Mesenteric fat pad (tissue), 1 donor: ENCODE measurements around the gene ARAP2. TPM values are rescaled to one million over a fixed set of nuclear protein-coding genes. Genes with fewer than 3 reads are reported as not detected.

Source experiments
- DNase-seq: peaks from one replicate; pipeline ENCODE4 v3.0.0-alpha.2; 2020; ENCODE audit warnings: low spot score
- long read RNA-seq: library from polyadenylated mRNA; unstranded; transcript quantifications from one replicate; pipeline ENCODE4 v2.0.0, GENCODE V29; 2020
- total RNA-seq: library from RNA; stranded (reverse); fragmentation: NEBNext Ultra II Directional; extraction: Animal tissue kit (Norgen Biotek cat#: 25700); gene quantifications from one replicate; pipeline ENCODE4 v1.2.1, GENCODE V29; 2021
- donor health status: DM: yes; HTN: yes; CAD: no.

Gene ARAP2
- 13.5 TPM for total RNA-seq
- long read RNA-seq, partial matches to known transcripts, result 0 of 2 reads
- long read RNA-seq, other reads (novel, unspliced or antisense), result 2 of 2 reads

GRCh38 chr4:36244257-36245082 is at the start of gene ARAP2:
Gene ARAP2 (minus strand): TSS chr4:36244514. CDS start chr4:36229486, 15,028 bp downstream.
- DNase-seq, result peak; percentile 92

DNA sequence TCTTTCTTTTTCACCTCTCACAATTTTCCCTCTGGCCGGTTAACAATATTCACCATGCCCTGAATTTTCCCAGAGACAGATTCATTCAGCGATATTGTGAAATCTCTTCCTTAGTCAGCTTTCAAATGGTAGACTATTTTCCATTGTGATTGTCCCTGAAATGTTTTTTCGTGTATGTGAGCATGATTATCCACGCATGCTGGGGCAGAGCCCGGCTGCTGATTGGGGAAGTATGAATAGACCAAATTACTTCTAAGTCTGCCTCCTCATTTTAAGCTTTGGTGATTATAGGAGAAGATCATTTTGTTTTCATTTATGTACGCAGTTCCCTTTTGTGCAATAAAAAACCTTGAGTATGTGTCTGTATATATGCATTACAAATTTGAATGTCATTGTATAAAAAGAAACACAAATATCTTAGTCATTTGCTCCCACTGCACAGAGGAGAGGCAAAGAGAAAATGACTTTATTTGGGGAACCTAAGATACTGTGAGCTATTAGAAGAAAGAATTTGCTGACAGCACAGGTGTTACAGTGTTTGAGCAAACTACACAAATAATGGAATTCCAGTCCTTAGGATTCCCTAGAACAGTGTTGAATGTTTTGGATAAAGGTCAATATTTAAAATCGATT is 48.4 kb upstream of the ARAP2 start:
- DNase-seq, result no peak

GRCh38 chr4:36290641-36291040 is 46.3 kb upstream of the ARAP2 start:
- no peak for DNase-seq

- DNase-seq, result no peak
Measured at GRCh38 chr4:36288731-36289426, 44.6 kb upstream of the ARAP2 start.

GRCh38 chr4:36286481-36286871 is 42.2 kb upstream of the ARAP2 start:
- no peak for DNase-seq

GRCh38 chr4:36285784-36286480 is 41.6 kb upstream of the ARAP2 start:
- no peak for DNase-seq

- no peak for DNase-seq
Measured at GRCh38 chr4:36283912-36284465, 39.7 kb upstream of the ARAP2 start.

DNA sequence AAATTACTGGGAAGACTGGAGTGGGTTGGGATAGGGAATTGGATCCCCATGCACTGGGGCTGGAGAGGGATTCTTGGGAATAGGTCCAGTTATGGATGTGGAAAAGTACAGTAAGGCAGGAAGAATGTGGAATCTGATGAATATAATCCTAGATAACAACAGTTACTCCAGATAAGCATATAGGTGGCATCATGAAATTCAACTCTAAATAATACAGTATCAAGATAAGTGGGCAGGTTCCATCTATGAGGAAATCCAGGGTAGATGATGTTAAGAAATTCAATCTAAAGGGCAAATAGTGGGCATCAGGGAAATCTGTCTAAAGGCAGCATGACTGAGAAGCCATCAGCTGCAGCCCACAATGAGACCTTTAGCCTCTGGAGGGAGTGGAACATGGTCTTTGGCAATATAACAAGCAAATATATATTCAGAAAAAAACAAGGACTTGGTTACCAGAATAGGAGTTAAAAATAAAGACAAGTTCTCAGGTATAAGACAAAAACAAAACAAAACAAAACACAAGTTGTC is 38.3 kb upstream of the ARAP2 start:
- no peak for DNase-seq

DNA sequence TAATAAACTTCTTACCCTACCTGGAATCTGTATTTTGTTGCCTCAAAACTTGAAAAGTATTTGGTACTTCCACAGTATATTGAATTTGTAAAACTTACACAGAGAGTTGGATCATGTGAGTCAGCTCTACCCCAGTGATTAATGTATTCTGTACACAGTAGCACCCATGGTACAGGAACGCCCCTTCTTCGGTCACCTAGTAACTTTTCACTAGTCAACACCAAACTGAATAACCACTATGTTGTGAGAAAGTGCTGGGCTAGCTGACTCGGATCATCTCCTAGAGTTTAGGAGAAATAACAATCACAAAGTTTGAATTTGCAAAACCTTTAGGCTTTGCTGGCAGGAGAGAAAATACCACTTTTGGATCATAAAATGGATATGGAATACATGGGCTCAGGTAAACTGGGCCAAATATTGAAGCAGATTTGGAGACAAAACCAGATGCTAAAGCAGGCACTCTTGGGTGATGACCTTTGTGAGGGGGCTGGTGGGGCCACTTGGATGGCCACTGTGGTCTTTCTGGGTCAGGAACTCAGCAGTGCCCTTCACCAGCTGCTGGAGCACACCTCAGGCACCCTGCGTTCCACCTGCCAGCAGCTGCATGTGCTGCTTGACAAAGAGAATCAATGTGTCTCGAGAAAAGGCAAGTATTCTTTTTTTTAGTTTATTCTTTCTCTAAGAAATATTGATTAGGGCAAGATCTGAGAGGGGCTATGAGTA is 37.2 kb upstream of the ARAP2 start, which contains the start of gene DTHD1:
Gene DTHD1 (plus strand): TSS at position 233 of the 723 bp plus-strand sequence. CDS start 143 bp downstream, at position 376.
- no peak for DNase-seq

GRCh38 chr4:36280555-36280954 is 36.2 kb upstream of the ARAP2 start:
- DNase-seq, result no peak

- DNase-seq, result no peak
Measured at GRCh38 chr4:36278789-36279188, 34.5 kb upstream of the ARAP2 start.

DNA sequence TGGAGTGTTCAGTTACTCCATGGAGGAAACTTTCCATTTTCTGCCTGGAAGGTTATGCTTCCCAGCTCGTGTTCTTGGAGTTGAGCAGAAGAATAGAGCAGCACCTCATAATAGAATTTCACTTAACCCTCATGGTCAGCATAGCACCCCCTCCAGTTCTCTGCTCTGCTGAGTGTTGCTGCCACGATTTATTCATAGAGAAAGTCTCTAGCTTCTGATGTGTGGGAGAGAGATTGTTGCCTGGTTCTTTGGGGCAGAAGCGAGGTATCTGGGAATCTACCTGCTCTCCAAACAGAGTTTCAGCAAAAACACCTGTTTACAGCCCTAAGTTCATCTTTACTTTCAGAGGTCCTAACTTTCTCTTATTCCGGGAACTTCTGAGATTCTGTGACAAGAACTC is 33.2 kb upstream of the ARAP2 start:
- DNase-seq, result no peak

DNA sequence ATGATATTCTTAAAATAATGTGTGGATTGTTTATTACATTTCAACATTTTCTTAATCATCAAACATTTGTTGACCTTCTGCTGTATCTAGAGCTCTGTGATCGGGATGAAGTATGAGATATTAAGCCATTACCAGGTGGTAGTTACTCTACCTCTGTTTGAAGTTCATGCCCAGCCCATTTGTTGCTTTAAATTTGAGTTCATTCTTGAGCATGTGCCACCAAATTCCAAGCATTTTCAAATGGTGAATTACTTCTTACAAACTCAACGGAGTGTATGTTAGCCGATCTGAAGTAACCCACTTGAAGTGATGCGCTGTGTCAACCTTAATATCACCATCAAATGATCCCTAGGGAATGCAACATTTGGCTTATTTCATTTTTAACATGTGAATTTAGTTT is 29.8 kb upstream of the ARAP2 start:
- no peak for DNase-seq

GRCh38 chr4:36273276-36273675 is 29.0 kb upstream of the ARAP2 start:
- no peak for DNase-seq

GRCh38 chr4:36269533-36270173 is 25.3 kb upstream of the ARAP2 start:
- DNase-seq, result no peak

- no peak for DNase-seq
Measured at GRCh38 chr4:36269101-36269500, 24.8 kb upstream of the ARAP2 start.

DNA sequence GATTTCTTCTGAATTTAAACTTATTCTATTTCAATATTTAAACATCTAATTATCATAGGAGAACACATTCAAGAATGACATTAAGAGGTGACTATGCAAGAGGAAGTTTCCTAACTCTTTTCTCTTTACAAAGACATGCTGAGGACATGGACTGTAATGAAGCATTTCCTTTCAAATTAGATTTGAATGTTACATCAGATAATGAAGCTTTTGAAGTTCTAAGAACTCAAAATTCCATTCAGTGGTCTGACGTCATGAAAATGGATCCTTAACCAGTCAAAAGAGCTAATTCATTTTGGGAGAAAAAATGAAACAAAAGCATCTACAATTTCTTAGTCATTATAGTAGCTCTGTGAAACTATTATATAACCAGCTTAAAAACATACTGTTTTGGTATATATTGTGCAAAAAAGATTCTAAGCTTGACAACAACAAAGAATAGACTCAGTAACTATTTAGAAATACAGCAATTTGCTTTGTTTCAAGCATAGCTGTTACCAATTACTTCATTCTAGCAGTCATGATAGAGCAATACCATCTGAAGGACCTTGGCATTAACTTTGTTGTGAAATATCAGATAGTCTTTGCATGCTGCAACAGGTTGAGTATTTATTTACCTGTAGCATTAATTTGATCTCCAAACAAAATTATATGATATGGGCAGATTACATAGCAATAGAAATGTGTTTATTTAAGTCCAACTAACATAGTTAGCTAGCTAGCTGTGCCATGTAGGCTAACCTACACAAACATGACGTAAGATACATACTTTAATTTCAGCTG is 23.4 kb upstream of the ARAP2 start:
- no peak for DNase-seq

- no peak for DNase-seq
Measured at GRCh38 chr4:36264207-36264826, 20.0 kb upstream of the ARAP2 start.
